ENCODE results near the gene VDAC2.

VDAC2 gene

GRCh38 chr10:75253281-75254220 is 43.0 kb downstream of the VDAC2 start:
- no peak for DNase-seq (ENCODE audit: low read depth)

- no peak for DNase-seq (ENCODE audit: low read depth)
These were observed 44.1 kb downstream of the VDAC2 start for GRCh38 chr10:75254739-75255138.

- no peak for DNase-seq (ENCODE audit: low read depth)
These were observed 50.4 kb downstream of the VDAC2 start for GRCh38 chr10:75260990-75261389.

GRCh38 chr10:75261813-75262705 is 51.5 kb downstream of the VDAC2 start:
- no peak for DNase-seq (ENCODE audit: low read depth)

GRCh38 chr10:75263806-75264205 is 53.2 kb downstream of the VDAC2 start:
- no peak for DNase-seq (ENCODE audit: low read depth)

- DNase-seq (ENCODE audit: low read depth), result no peak
These were observed 55.3 kb downstream of the VDAC2 start for GRCh38 chr10:75265856-75266255.

- no peak for DNase-seq (ENCODE audit: low read depth)
These were observed 56.3 kb downstream of the VDAC2 start for GRCh38 chr10:75266945-75267344.

- no peak for DNase-seq (ENCODE audit: low read depth)
These were observed 59.0 kb downstream of the VDAC2 start for GRCh38 chr10:75269605-75270004.

- no peak for DNase-seq (ENCODE audit: low read depth)
These were observed 61.5 kb downstream of the VDAC2 start for GRCh38 chr10:75272094-75272493.

- DNase-seq (ENCODE audit: low read depth), result no peak
These were observed 62.3 kb downstream of the VDAC2 start for GRCh38 chr10:75272896-75273295.

GRCh38 chr10:75276069-75276872 is 65.7 kb downstream of the VDAC2 start:
- DNase-seq (ENCODE audit: low read depth), result no peak

GRCh38 chr10:75280236-75280635 is 69.6 kb downstream of the VDAC2 start:
- DNase-seq (ENCODE audit: low read depth), result no peak
